WTC11 (cell line): ENCODE results near the gene MZF1.

ENCODE experiments used
- AFF4 ChIP-seq: sonication (generic); formaldehyde crosslinking; IDR thresholded peaks from 2 replicates; pipeline ENCODE4 v1.8.1; 2023; ENCODE audit warnings: mild to moderate bottlenecking, missing genetic modification reagents, borderline replicate concordance
- ATF3 ChIP-seq: sonication (generic); formaldehyde crosslinking; conservative IDR thresholded peaks from 2 replicates; pipeline ENCODE4 v1.8.1; 2022; ENCODE audit warnings: mild to moderate bottlenecking, missing genetic modification reagents
- CTCF ChIP-seq: fragments of 200-600 bp; IDR thresholded peaks from 2 replicates; pipeline ENCODE4 v1.8.0; 2022; ENCODE audit warnings: antibody characterized with exemption
- HMGA2 ChIP-seq: fragments of 250-450 bp; sonication (Bioruptor Pico); IDR thresholded peaks from 2 replicates; pipeline ENCODE4 v1.4.0; 2021; ENCODE audit warnings: mild to moderate bottlenecking, moderate library complexity
- NFE2L1 ChIP-seq: sonication (generic); formaldehyde crosslinking; IDR thresholded peaks from 2 replicates; pipeline ENCODE4 v1.8.1; 2023; ENCODE audit warnings: missing genetic modification reagents
- TCF7 ChIP-seq: sonication (generic); formaldehyde crosslinking; IDR thresholded peaks from 2 replicates; pipeline ENCODE4 v1.8.0; 2022; ENCODE audit warnings: mild to moderate bottlenecking, low read depth, missing genetic modification reagents, moderate library complexity
- USF2 ChIP-seq: sonication (generic); formaldehyde crosslinking; IDR thresholded peaks from 2 replicates; pipeline ENCODE4 v1.8.1; 2023; ENCODE audit warnings: mild to moderate bottlenecking, missing genetic modification reagents, moderate library complexity
- ZNF121 ChIP-seq: sonication (generic); formaldehyde crosslinking; IDR thresholded peaks from 2 replicates; pipeline ENCODE4 v1.8.0; 2023; ENCODE audit warnings: missing genetic modification reagents
- ZNF232 ChIP-seq: sonication (generic); formaldehyde crosslinking; IDR thresholded peaks from 2 replicates; pipeline ENCODE4 v1.8.0; 2022; ENCODE audit warnings: mild to moderate bottlenecking, missing genetic modification reagents
- ZNF317 ChIP-seq: sonication (generic); formaldehyde crosslinking; IDR thresholded peaks from 2 replicates; pipeline ENCODE4 v1.8.1; 2023; ENCODE audit warnings: low read depth, mild to moderate bottlenecking, moderate library complexity, missing genetic modification reagents, borderline replicate concordance

DNA sequence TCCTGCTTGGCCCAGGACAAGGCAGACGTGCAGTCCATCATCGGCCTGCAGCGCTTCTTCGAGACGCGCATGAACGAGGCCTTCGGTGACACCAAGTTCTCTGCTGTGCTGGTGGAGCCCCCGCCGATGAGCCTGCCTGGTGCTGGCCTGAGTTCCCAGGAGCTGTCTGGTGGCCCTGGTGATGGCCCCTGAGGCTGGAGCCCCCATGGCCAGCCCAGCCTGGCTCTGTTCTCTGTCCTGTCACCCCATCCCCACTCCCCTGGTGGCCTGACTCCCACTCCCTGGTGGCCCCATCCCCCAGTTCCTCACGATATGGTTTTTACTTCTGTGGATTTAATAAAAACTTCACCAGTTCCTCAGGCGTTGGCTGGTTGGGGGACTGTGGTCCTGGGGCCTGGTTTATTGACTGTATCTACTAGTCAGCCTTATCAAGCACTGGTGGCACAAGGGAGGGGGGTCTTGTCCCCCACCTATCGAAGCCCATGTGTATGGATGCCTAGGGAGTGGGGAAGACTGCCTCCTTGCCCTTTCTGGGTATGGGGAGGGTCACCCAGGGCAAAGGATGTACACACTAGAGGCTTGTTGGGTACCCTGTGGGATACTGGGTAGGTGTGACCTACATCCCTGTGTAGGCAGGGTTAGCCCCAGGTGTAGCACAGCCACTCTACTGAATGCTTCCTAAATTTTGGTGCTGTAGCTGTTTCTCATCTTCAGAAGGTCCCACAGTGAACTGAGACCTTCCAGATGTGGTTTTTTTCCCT, 22.6 kb downstream of the MZF1 start:
- TF ChIP-seq USF2, result no peak
- TF ChIP-seq CTCF, result no peak
- TF ChIP-seq ZNF232 (CRISPR knock-in tag), result no peak
- TF ChIP-seq ZNF121 (CRISPR knock-in tag), result no peak
- no peak for TF ChIP-seq TCF7 (CRISPR knock-in tag)
- TF ChIP-seq ATF3 (CRISPR knock-in tag), result no peak
- no peak for TF ChIP-seq NFE2L1
- no peak for TF ChIP-seq AFF4 (CRISPR knock-in tag)
- TF ChIP-seq HMGA2, result no peak
- TF ChIP-seq ZNF317 (CRISPR knock-in tag), result no peak
